Nephron (organoid): ENCODE results near the gene BAIAP2.
A peak's percentile ranks its signal among the peaks of the same experiment; 100 is the strongest.
"Not testable (repeated sequence)": the region's sequence is repeated elsewhere in the genome, so short reads cannot be mapped to it uniquely, and the experiment has no call there.

Source experiments
- H3K27ac Mint-ChIP-seq, 3 experiments: 2 replicates each; pipeline ENCODE4 v1.8.0; 2020; ENCODE audit warnings: mixed read lengths in 3 of 3, mild to moderate bottlenecking in 2 of 3, moderate library complexity in 1 of 3
- H3K27me3 Mint-ChIP-seq: 2 replicates; pipeline ENCODE4 v1.8.0; 2021; ENCODE audit warnings: low read depth, mild to moderate bottlenecking, moderate library complexity, mixed read lengths
- H3K36me3 Mint-ChIP-seq: 2 replicates; pipeline ENCODE4 v1.8.0; 2020; ENCODE audit warnings: low read depth, mixed read lengths
- H3K4me1 Mint-ChIP-seq: 2 replicates; pipeline ENCODE4 v1.8.0; 2020; ENCODE audit warnings: mixed read lengths
- H3K4me3 Mint-ChIP-seq, 3 experiments: 2 replicates each; pipeline ENCODE4 v1.8.0; 2020; ENCODE audit warnings: mild to moderate bottlenecking in 3 of 3, mixed read lengths in 3 of 3, moderate library complexity in 2 of 3
- H3K9me3 Mint-ChIP-seq: 2 replicates; pipeline ENCODE4 v1.8.0; 2020; ENCODE audit warnings: mixed read lengths
- CTCF ChIP-seq, 3 experiments: fragments of 200-600 bp; sonication (generic); IDR thresholded peaks; one replicate each; pipeline ENCODE4 v1.5.0; 2021; ENCODE audit warnings: antibody characterized with exemption in 3 of 3; ENCODE audit not compliant: unreplicated experiment in 3 of 3

BAIAP2 gene

GRCh38 chr17:81029859-81030258 lies 5.1 kb upstream of the BAIAP2 start:
- peaks cover 13% of the 10 kb centered on the region for H3K27me3 Mint-ChIP-seq
- H3K9me3 Mint-ChIP-seq: no peaks in the 10 kb centered on the region
- no peak for TF ChIP-seq CTCF (IDR thresholded peaks at IDR 0.05; ENCODE audit: unreplicated experiment in 3 of 3)
- no peak overlapping the region for H3K27ac Mint-ChIP-seq
- H3K4me3 Mint-ChIP-seq: no peak overlapping the region
- H3K36me3 Mint-ChIP-seq: peaks cover 17% of the 10 kb centered on the region
- H3K4me1 Mint-ChIP-seq: peaks cover 53% of the 10 kb centered on the region

- not testable (repeated sequence) for H3K4me3 Mint-ChIP-seq, H3K27me3 Mint-ChIP-seq, H3K9me3 Mint-ChIP-seq
- H3K36me3 Mint-ChIP-seq: peaks cover 17% of the 10 kb centered on the region
- peak overlapping the region; percentile 56 to 88 (median 64) for H3K27ac Mint-ChIP-seq
- peaks cover 48% of the 10 kb centered on the region for H3K4me1 Mint-ChIP-seq
Observed at GRCh38 chr17:81030312-81030711, 4.6 kb upstream of the BAIAP2 start.

- Mint-ChIP-seq H3K4me1 (peaks cover 46% of the 10 kb centered on the region), H3K27ac (peak overlapping the region; percentile 64 to 88 (median 84)), H3K36me3 (peaks cover 17% of the 10 kb centered on the region), H3K9me3 (no peaks in the 10 kb centered on the region), H3K27me3 (peaks cover 9% of the 10 kb centered on the region), H3K4me3 (peak overlapping the region; percentile 76 to 82 (median 80))
- TF ChIP-seq CTCF (IDR thresholded peaks at IDR 0.05; ENCODE audit: unreplicated experiment in 3 of 3): no peak
Observed at GRCh38 chr17:81030741-81031565, 4.0 kb upstream of the BAIAP2 start.

- peaks cover 17% of the 10 kb centered on the region for H3K36me3 Mint-ChIP-seq
- H3K9me3 Mint-ChIP-seq: no peaks in the 10 kb centered on the region
- H3K27ac Mint-ChIP-seq: peak overlapping the region; percentile 64 to 88 (median 84)
- TF ChIP-seq CTCF (IDR thresholded peaks at IDR 0.05; ENCODE audit: unreplicated experiment in 3 of 3): no peak
- H3K4me1 Mint-ChIP-seq: peaks cover 47% of the 10 kb centered on the region
- H3K4me3 Mint-ChIP-seq: peak overlapping the region; percentile 76 to 82 (median 80)
- peaks cover 13% of the 10 kb centered on the region for H3K27me3 Mint-ChIP-seq
Observed at GRCh38 chr17:81031566-81032550, 3.1 kb upstream of the BAIAP2 start.

GRCh38 chr17:81032641-81033480 lies 2.1 kb upstream of the BAIAP2 start:
- Mint-ChIP-seq H3K4me1 (peaks cover 52% of the 10 kb centered on the region), H3K27ac (peak overlapping the region; percentile 60 to 93 (median 85)), H3K4me3 (peak overlapping the region; percentile 93 to 97 (median 96)), H3K36me3 (peaks cover 17% of the 10 kb centered on the region), H3K9me3 (no peaks in the 10 kb centered on the region), H3K27me3 (peaks cover 11% of the 10 kb centered on the region)
- no peak for TF ChIP-seq CTCF (IDR thresholded peaks at IDR 0.05; ENCODE audit: unreplicated experiment in 3 of 3)
